ENCODE results near the gene PRSS12. TPM values are rescaled to one million over a fixed set of nuclear protein-coding genes. Genes with fewer than 3 reads are reported as not detected.

Gene PRSS12
- total RNA-seq, 1 experiment from 2014 or later, result 0.23 TPM

GRCh38 chr4:118344801-118345200 lies 8.0 kb downstream of the PRSS12 start:
- POLR2A ChIA-PET, result no interaction called here
- no peak for ATAC-seq
- intact Hi-C loops (cut with micrococcal nuclease; ENCODE audit: unreplicated experiment) (no loop called here), in situ Hi-C loops (cut with HindIII; ENCODE audit: low pct_unique_long_range_greater_than_20kb, low sequenced_read_pairs) (no loop called here)
- H3K4me1 ChIP-seq (ENCODE audit: control insufficient read depth, insufficient read depth, low read length), result no peaks in the 10 kb centered on the region
- CTCF ChIA-PET, result no interaction called here
- H3K27ac ChIP-seq (ENCODE audit: low read length), result no peak overlapping the region
- TF ChIP-seq CTCF (IDR thresholded peaks at IDR 0.05) (no peak), REST (IDR thresholded peaks at IDR 0.05; ENCODE audit: insufficient read depth in 1 of 2, low read depth in 2 of 2, low read length in 1 of 2) (no peak), SIN3A (IDR thresholded peaks at IDR 0.05; ENCODE audit: borderline replicate concordance, insufficient read depth, low read depth, low read length) (no peak)
- no peaks in the 10 kb centered on the region; the same call in 1 of the 2 replicates for H3K27me3 ChIP-seq (ENCODE audit: control insufficient read depth, insufficient read depth, low read length)
- H3K4me3 ChIP-seq (ENCODE audit: low read depth in 2 of 2, low read length in 2 of 2), result no peak overlapping the region
- no peak for DNase-seq (ENCODE audit: low read depth, low spot score)
- no TSS peak for BruUV-seq (replicated peaks)
- H3K36me3 ChIP-seq (ENCODE audit: control insufficient read depth, insufficient read depth, low read length), result no peaks in the 10 kb centered on the region
- no peaks in the 10 kb centered on the region for H3K9me3 ChIP-seq (ENCODE audit: control insufficient read depth, insufficient read depth, low read depth, low read length)

DNA sequence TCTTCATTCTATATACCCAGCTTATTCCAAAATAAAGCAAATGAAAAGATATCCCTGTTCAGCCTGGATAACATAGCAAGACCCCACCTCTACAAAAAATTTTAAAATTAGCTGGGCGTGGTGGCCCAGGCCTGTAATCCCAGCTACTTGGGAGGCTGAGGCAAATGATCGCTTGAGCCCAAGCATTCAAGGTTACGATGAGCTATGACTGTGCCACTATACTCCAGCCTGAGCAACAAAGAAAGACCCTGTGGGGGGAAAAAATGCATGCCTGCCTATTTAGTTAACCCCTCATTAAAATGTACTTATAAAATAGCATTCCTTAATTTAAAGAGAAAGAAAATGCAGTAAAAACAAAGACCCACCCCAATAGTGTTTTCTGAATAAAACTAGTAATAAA lies 9.3 kb downstream of the PRSS12 start:
- POLR2A ChIA-PET, result no interaction called here

More for the DNA sequence above, 9.3 kb downstream of the PRSS12 start:
- Histone ChIP-seq H3K4me3 (ENCODE audit: low read depth in 2 of 2, low read length in 2 of 2) (no peak overlapping the region), H3K4me1 (ENCODE audit: control insufficient read depth, insufficient read depth, low read length) (no peaks in the 10 kb centered on the region), H3K9me3 (ENCODE audit: control insufficient read depth, insufficient read depth, low read depth, low read length) (no peaks in the 10 kb centered on the region), H3K27me3 (ENCODE audit: control insufficient read depth, insufficient read depth, low read length) (no peaks in the 10 kb centered on the region; the same call in 1 of the 2 replicates), H3K36me3 (ENCODE audit: control insufficient read depth, insufficient read depth, low read length) (no peaks in the 10 kb centered on the region), H3K27ac (ENCODE audit: low read length) (no peak overlapping the region)
- intact Hi-C loops (cut with micrococcal nuclease; ENCODE audit: unreplicated experiment) (no loop called here), in situ Hi-C loops (cut with HindIII; ENCODE audit: low pct_unique_long_range_greater_than_20kb, low sequenced_read_pairs) (no loop called here)
- CTCF ChIA-PET, result no interaction called here
- no TSS peak for BruUV-seq (replicated peaks)
- ATAC-seq (no peak), DNase-seq (ENCODE audit: low read depth, low spot score) (no peak)
- TF ChIP-seq POLR2AphosphoS5 (IDR thresholded peaks at IDR 0.05; ENCODE audit: low read depth, low read length) (no peak), SIN3A (IDR thresholded peaks at IDR 0.05; ENCODE audit: borderline replicate concordance, insufficient read depth, low read depth, low read length) (no peak), REST (IDR thresholded peaks at IDR 0.05; ENCODE audit: insufficient read depth in 1 of 2, low read depth in 2 of 2, low read length in 1 of 2) (no peak), TCF7L2 (IDR thresholded peaks at IDR 0.05; ENCODE audit: low read depth, low read length) (no peak), CTCF (IDR thresholded peaks at IDR 0.05) (no peak)
